Fibroblast of lung (primary cell): ENCODE data around the gene OR4D6. TPM values are rescaled to one million over a fixed set of nuclear protein-coding genes. Genes with fewer than 3 reads are reported as not detected.

ENCODE experiments used
- DNase-seq, 2 donors: peaks; one replicate each; pipeline versions ENCODE4 v3.0.0 to v3.0.0-alpha.2; 2010; ENCODE audit warnings: low read depth in 2 of 2
- H2AFZ ChIP-seq: 2 replicates; pipeline ENCODE4 v1.5.1; 2012; ENCODE audit warnings: low read length, control low read depth, inconsistent platforms
- H3K27ac ChIP-seq: 2 replicates; pipeline ENCODE4 v1.5.1; 2011; ENCODE audit warnings: low read length, control low read depth; ENCODE audit not compliant: insufficient read depth
- H3K27me3 ChIP-seq: 2 replicates; pipeline ENCODE4 v1.5.1; 2011; ENCODE audit warnings: mild to moderate bottlenecking, low read length; ENCODE audit not compliant: control insufficient read depth, insufficient read depth
- H3K36me3 ChIP-seq: 2 replicates; pipeline ENCODE4 v1.5.1; 2011; ENCODE audit warnings: low read length; ENCODE audit not compliant: control insufficient read depth, insufficient read depth
- H3K4me1 ChIP-seq: 2 replicates; pipeline ENCODE4 v1.5.1; 2011; ENCODE audit warnings: low read length; ENCODE audit not compliant: control insufficient read depth, insufficient read depth; ENCODE audit errors: extremely low read depth
- H3K4me2 ChIP-seq: 2 replicates; pipeline ENCODE4 v1.5.1; 2011; ENCODE audit warnings: low read length, control low read depth; ENCODE audit not compliant: insufficient read depth; ENCODE audit errors: extremely low read depth
- H3K4me3 ChIP-seq, 4 experiments: fragments of 200-600 bp in 1 of 4; sonication (generic) in 1 of 4; replicated peaks in 1 of 4; 2 replicates each; pipeline ENCODE4 v1.5.1; 2011 to 2016; ENCODE audit warnings: low read length in 4 of 4, low read depth in 3 of 4, mild to moderate bottlenecking in 3 of 4, control low read depth in 2 of 4, inconsistent platforms in 1 of 4, mixed read lengths in 1 of 4; ENCODE audit not compliant: insufficient read depth in 1 of 4; ENCODE audit errors: control extremely low read depth in 1 of 4
- H3K79me2 ChIP-seq: 2 replicates; pipeline ENCODE4 v1.5.1; 2012; ENCODE audit warnings: mild to moderate bottlenecking, low read length, inconsistent platforms; ENCODE audit not compliant: control insufficient read depth, insufficient read depth
- H3K9ac ChIP-seq: 2 replicates; pipeline ENCODE4 v1.5.1; 2011; ENCODE audit warnings: mild to moderate bottlenecking, low read length, control low read depth; ENCODE audit not compliant: insufficient read depth
- H3K9me3 ChIP-seq: 2 replicates; pipeline ENCODE4 v1.5.1; 2012; ENCODE audit warnings: low read depth, low read length; ENCODE audit not compliant: control insufficient read depth, insufficient read depth
- H4K20me1 ChIP-seq: 2 replicates; pipeline ENCODE4 v1.5.1; 2011; ENCODE audit warnings: low read length; ENCODE audit not compliant: control insufficient read depth, insufficient read depth; ENCODE audit errors: extremely low read depth
- CTCF ChIP-seq, 2 donors: IDR thresholded peaks in 1 of 2; conservative IDR thresholded peaks in 1 of 2; 1 replicate in 1 of 2; 2 replicates in 1 of 2; pipeline ENCODE4 v1.5.1; 2011 to 2012; ENCODE audit warnings: low read length in 2 of 2, control low read depth in 1 of 2, inconsistent platforms in 1 of 2, low read depth in 1 of 2, mild to moderate bottlenecking in 1 of 2
- EZH2 ChIP-seq: IDR thresholded peaks from 2 replicates; pipeline ENCODE4 v1.5.1; 2012; ENCODE audit warnings: low read length, control low read depth, mild to moderate bottlenecking; ENCODE audit errors: missing control alignments
- polyA plus RNA-seq, 2 donors: library from polyadenylated mRNA; depleted of rRNA in 1 of 2; stranded (reverse) in 1 of 2; unstranded in 1 of 2; fragments of >200 nt; gene quantifications; 2 replicates each; pipeline ENCODE4 v1.2.1, GENCODE V29; 2011 to 2012; ENCODE audit warnings: missing spikeins in 1 of 2
- total RNA-seq: library from RNA; depleted of rRNA; stranded (reverse); fragments of >200 nt; gene quantifications from 2 replicates; pipeline ENCODE4 v1.2.1, GENCODE V29; 2014

OR4D6 gene
- total and polyA plus RNA-seq, 2 donors (not counting 1 experiment from before 2014, with no cell fraction given), result not detected

- Histone ChIP-seq H3K36me3 (no peaks in the 10 kb centered on the region), H3K4me2 (no peak overlapping the region), H3K9me3 (no peaks in the 10 kb centered on the region), H3K4me1 (no peaks in the 10 kb centered on the region), H2AFZ (no peak overlapping the region), H4K20me1 (no peaks in the 10 kb centered on the region), H3K27ac (no peak overlapping the region), H3K4me3 (no peak overlapping the region), H3K27me3 (no peaks in the 10 kb centered on the region), H3K79me2 (no peaks in the 10 kb centered on the region), H3K9ac (no peak overlapping the region)
- no peak for TF ChIP-seq EZH2
- no peak for TF ChIP-seq CTCF (conservative IDR thresholded peaks at IDR 0.05 in 1 of 2, IDR thresholded peaks at IDR 0.05 in 1 of 2; ENCODE audit: low read depth in 1 of 2, low read length in 2 of 2)
- no peak for DNase-seq
These were observed 45.2 kb downstream of the OR4D6 start for GRCh38 chr11:59501931-59502330.

- Histone ChIP-seq H2AFZ (no peak within 1 kb of the TSS), H3K79me2 (no peaks in the 10 kb centered on the region), H3K9me3 (no peaks in the 10 kb centered on the region), H3K4me3 (no peak within 1 kb of the TSS), H3K4me2 (no peak within 1 kb of the TSS), H3K27ac (no peak within 1 kb of the TSS), H3K36me3 (no peaks in the 10 kb centered on the region), H3K9ac (no peak within 1 kb of the TSS), H3K4me1 (no peaks in the 10 kb centered on the region), H3K27me3 (no peaks in the 10 kb centered on the region), H4K20me1 (no peaks in the 10 kb centered on the region)
- DNase-seq, result no peak
- TF ChIP-seq CTCF (conservative IDR thresholded peaks at IDR 0.05 in 1 of 2, IDR thresholded peaks at IDR 0.05 in 1 of 2; ENCODE audit: low read depth in 1 of 2, low read length in 2 of 2) (no peak), EZH2 (no peak)
These were observed 46.5 kb downstream of the OR4D6 start, which contains the start of gene OR4D11 for GRCh38 chr11:59503276-59503675. OR4D11 (plus strand) TSS chr11:59503576; CDS start chr11:59503576, 0 bp downstream.

Other genes starting within 250 kb of the OR4D6 start
- gene MPEG1, start 244.0 kb upstream of the OR4D6 start, total RNA-seq, result not detected in 2 replicates
- not detected in 2 replicates for gene MPEG1, start 244.0 kb upstream of the OR4D6 start, polyA plus RNA-seq
- not detected in 2 replicates for gene OR5AN1, start 98.1 kb upstream of the OR4D6 start, total RNA-seq
- not detected in 2 replicates for gene OR5AN1, start 98.1 kb upstream of the OR4D6 start, polyA plus RNA-seq
- not detected in 2 replicates for gene OR5A2, start 30.5 kb upstream of the OR4D6 start, total RNA-seq
- gene OR5A2, start 30.5 kb upstream of the OR4D6 start, polyA plus RNA-seq, result not detected in 2 replicates
- not detected in 2 replicates for gene OR5A1, start 20.5 kb upstream of the OR4D6 start, total RNA-seq
- gene OR5A1, start 20.5 kb upstream of the OR4D6 start, polyA plus RNA-seq, result not detected in 2 replicates
- gene OR4D10, start 16.4 kb downstream of the OR4D6 start, total RNA-seq, result not detected in 2 replicates
- gene OR4D10, start 16.4 kb downstream of the OR4D6 start, polyA plus RNA-seq, result not detected in 2 replicates
- not detected in 2 replicates for gene OR4D11, start 46.6 kb downstream of the OR4D6 start, total RNA-seq
- gene OR4D11, start 46.6 kb downstream of the OR4D6 start, polyA plus RNA-seq, result not detected in 2 replicates
- not detected in 2 replicates for gene OR4D9, start 54.6 kb downstream of the OR4D6 start, total RNA-seq
- not detected in 2 replicates for gene OR4D9, start 54.6 kb downstream of the OR4D6 start, polyA plus RNA-seq
- gene OSBP, start 158.8 kb downstream of the OR4D6 start, total RNA-seq, result 29.5 and 44.1 TPM in 2 replicates
- gene OSBP, start 158.8 kb downstream of the OR4D6 start, polyA plus RNA-seq, result 32.4 and 34.0 TPM in 2 replicates
- 8.2 and 11.6 TPM in 2 replicates for gene PATL1, start 212.1 kb downstream of the OR4D6 start, total RNA-seq
- gene PATL1, start 212.1 kb downstream of the OR4D6 start, polyA plus RNA-seq, result 66.4 and 68.1 TPM in 2 replicates